GM23248 (cell line): ENCODE data around the gene NFXL1. TPM values are rescaled to one million over a fixed set of nuclear protein-coding genes. Genes with fewer than 3 reads are reported as not detected.

ENCODE experiments used
- DNase-seq: peaks from one replicate; pipeline ENCODE4 v3.0.0-alpha.2; 2015
- H2AFZ ChIP-seq: fragments of 200-600 bp; sonication (generic); 2 replicates; pipeline ENCODE4 v1.6.1; 2016; ENCODE audit warnings: antibody characterized with exemption
- H3F3A ChIP-seq: fragments of 200-600 bp; sonication (generic); 2 replicates; pipeline ENCODE4 v1.6.1; 2016; ENCODE audit warnings: mild to moderate bottlenecking, antibody characterized with exemption, mixed run types; ENCODE audit not compliant: insufficient read depth
- H3K27ac ChIP-seq: fragments of 200-600 bp; sonication (generic); 2 replicates; pipeline ENCODE4 v1.5.1; 2016; ENCODE audit warnings: mild to moderate bottlenecking
- H3K27me3 ChIP-seq: fragments of 200-600 bp; sonication (generic); replicated peaks from 2 replicates; pipeline ENCODE4 v1.6.1; 2016; ENCODE audit warnings: mild to moderate bottlenecking; ENCODE audit not compliant: insufficient read depth
- H3K36me3 ChIP-seq: fragments of 200-600 bp; sonication (generic); 2 replicates; pipeline ENCODE4 v1.6.1; 2016; ENCODE audit warnings: low read depth, mild to moderate bottlenecking
- H3K4me1 ChIP-seq: fragments of 200-600 bp; sonication (generic); 2 replicates; pipeline ENCODE4 v1.6.1; 2016; ENCODE audit warnings: mild to moderate bottlenecking; ENCODE audit not compliant: insufficient read depth
- H3K4me2 ChIP-seq: fragments of 200-600 bp; sonication (generic); one replicate; pipeline ENCODE4 v1.6.1; 2016; ENCODE audit warnings: mild to moderate bottlenecking; ENCODE audit not compliant: unreplicated experiment
- H3K4me3 ChIP-seq: fragments of 200-600 bp; sonication (generic); 2 replicates; pipeline ENCODE4 v1.5.1; 2016; ENCODE audit warnings: mild to moderate bottlenecking
- H3K79me2 ChIP-seq: fragments of 200-600 bp; sonication (generic); 2 replicates; pipeline ENCODE4 v1.6.1; 2016; ENCODE audit warnings: mild to moderate bottlenecking; ENCODE audit not compliant: insufficient read depth
- H3K9ac ChIP-seq: fragments of 200-600 bp; sonication (generic); 2 replicates; pipeline ENCODE4 v1.6.1; 2016; ENCODE audit warnings: mild to moderate bottlenecking
- H3K9me2 ChIP-seq: fragments of 200-600 bp; sonication (generic); 2 replicates; pipeline ENCODE4 v1.6.1; 2016; ENCODE audit warnings: mixed run types, mild to moderate bottlenecking, moderate library complexity; ENCODE audit not compliant: insufficient read depth
- H3K9me3 ChIP-seq: fragments of 200-600 bp; sonication (generic); one replicate; pipeline ENCODE4 v1.6.1; 2017; ENCODE audit warnings: low read depth
- H4K20me1 ChIP-seq: fragments of 200-600 bp; sonication (generic); 2 replicates; pipeline ENCODE4 v1.6.0; 2016; ENCODE audit not compliant: insufficient read depth
- EZH2 ChIP-seq: fragments of 200-600 bp; sonication (generic); IDR thresholded peaks from 2 replicates; pipeline ENCODE4 v1.6.1; 2018; ENCODE audit warnings: antibody characterized with exemption, mild to moderate bottlenecking; ENCODE audit not compliant: insufficient read depth, poor library complexity, severe bottlenecking
- EZH2phosphoT487 ChIP-seq: fragments of 200-600 bp; sonication (generic); IDR thresholded peaks from 2 replicates; pipeline ENCODE4 v1.6.1; 2018; ENCODE audit warnings: antibody characterized with exemption, moderate library complexity, mild to moderate bottlenecking, low read depth; ENCODE audit not compliant: insufficient read depth
- WGBS, 2 experiments: methylation state at CpG; one replicate each; pipeline ENCODE4 v1.1.6; 2015 to 2017; ENCODE audit warnings: low lambda C conversion rate in 2 of 2, low coverage in 1 of 2; ENCODE audit errors: missing lambda C conversion rate in 2 of 2; 5-methylcytosine and 5-hydroxymethylcytosine counted together
- in situ Hi-C: fragments of 300-500 bp; cut with MboI; formaldehyde crosslinking; loops from 2 replicates; pipeline ENCODE4 v1.15.0; 2020
- polyA plus RNA-seq: library from polyadenylated mRNA; unstranded; fragments of >200 nt; fragmentation: Nextera tagmentation; extraction: Ambion mirVana; gene quantifications from 2 replicates; pipeline ENCODE4 v1.2.1, GENCODE V29; 2016
- total RNA-seq: library from RNA; depleted of rRNA; stranded (reverse); fragments of >200 nt; shearing (Covaris generic); gene quantifications from 2 replicates; pipeline ENCODE4 v1.2.3, GENCODE V29; 2014

The NFXL1 gene
- total and polyA plus RNA-seq, 2 experiments from 2014 or later: 4.6 to 7.7 TPM

DNA sequence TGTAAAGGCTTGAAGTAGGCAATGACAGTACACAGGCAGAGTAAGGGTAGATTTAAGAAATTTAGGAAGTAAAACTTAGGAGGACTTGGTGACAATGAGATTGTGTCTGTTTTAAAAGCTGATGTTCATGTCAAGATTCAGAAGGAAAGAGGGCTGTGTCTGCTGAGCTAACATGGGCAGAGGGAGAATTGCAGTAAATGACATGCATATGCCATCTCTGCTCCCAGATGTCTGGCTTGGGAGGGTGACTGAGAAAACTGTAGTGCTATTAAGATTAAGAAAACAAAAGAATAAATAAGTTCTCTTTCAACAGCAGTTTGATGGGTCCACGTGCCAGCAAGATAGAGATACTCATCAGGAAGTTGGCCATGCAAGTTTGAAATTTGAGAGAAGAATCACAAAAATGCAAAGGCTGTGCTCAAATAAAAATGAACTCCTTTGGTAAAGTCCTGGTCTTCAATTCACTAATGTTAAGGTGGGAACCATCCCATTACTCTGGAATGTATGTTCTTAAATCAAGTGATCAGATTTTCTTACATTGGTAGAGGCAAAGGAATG lies 7.2 kb downstream of the NFXL1 start:
- Histone ChIP-seq H3K9me3 (no peaks in the 10 kb centered on the region), H3K9ac (no peak overlapping the region), H3K4me1 (peaks cover 12% of the 10 kb centered on the region), H3K4me3 (no peak overlapping the region), H3K4me2 (no peak overlapping the region), H3K27ac (no peak overlapping the region), H3K9me2 (no peaks in the 10 kb centered on the region), H3K79me2 (peaks cover 41% of the 10 kb centered on the region), H4K20me1 (no peaks in the 10 kb centered on the region), H3K27me3 (no peaks in the 10 kb centered on the region), H2AFZ (no peak overlapping the region), H3K36me3 (peaks cover 27% of the 10 kb centered on the region; the same call in 1 of the 2 replicates), H3F3A (no peaks in the 10 kb centered on the region)
- in situ Hi-C loops: no loop called here
- WGBS, 2 experiments: 0 to 9% methylated on average over 1 of the region's 1 CpG
- peak; percentile 20 for DNase-seq
- no peak for TF ChIP-seq EZH2phosphoT487
- no peak for TF ChIP-seq EZH2

GRCh38 chr4:47899639-47900038 lies 14.7 kb downstream of the NFXL1 start:
- Histone ChIP-seq H2AFZ (no peak overlapping the region), H3K4me3 (no peak overlapping the region), H3K27me3 (no peaks in the 10 kb centered on the region), H3K9ac (no peak overlapping the region), H3F3A (no peaks in the 10 kb centered on the region), H3K36me3 (peaks cover 52% of the 10 kb centered on the region), H3K4me2 (no peak overlapping the region), H3K9me2 (no peaks in the 10 kb centered on the region), H3K4me1 (no peaks in the 10 kb centered on the region), H4K20me1 (no peaks in the 10 kb centered on the region), H3K79me2 (no peaks in the 10 kb centered on the region), H3K9me3 (no peaks in the 10 kb centered on the region), H3K27ac (no peak overlapping the region)
- WGBS, 2 experiments: 15 to 17% methylated on average over 1 of the region's 1 CpG
- in situ Hi-C loops: no loop called here
- no peak for DNase-seq
- TF ChIP-seq EZH2 (no peak), EZH2phosphoT487 (no peak)

- no peaks in the 10 kb centered on the region for H3F3A ChIP-seq
- in situ Hi-C loops: no loop called here
- no peak overlapping the region for H2AFZ ChIP-seq
- no peaks in the 10 kb centered on the region for H3K27me3 ChIP-seq
- H3K4me3 ChIP-seq: no peak overlapping the region
- 100% methylated on average over 1 of the region's 1 CpG for WGBS, 2 experiments
- no peaks in the 10 kb centered on the region for H4K20me1 ChIP-seq
- H3K79me2 ChIP-seq: no peaks in the 10 kb centered on the region
- H3K9me2 ChIP-seq: no peaks in the 10 kb centered on the region
- no peaks in the 10 kb centered on the region for H3K4me1 ChIP-seq
- no peak overlapping the region for H3K27ac ChIP-seq
- TF ChIP-seq EZH2phosphoT487 (no peak), EZH2 (no peak)
- no peaks in the 10 kb centered on the region for H3K9me3 ChIP-seq
- no peak overlapping the region for H3K4me2 ChIP-seq
- peaks cover 83% of the 10 kb centered on the region for H3K36me3 ChIP-seq
- H3K9ac ChIP-seq: no peak overlapping the region
- DNase-seq: no peak
Observed at GRCh38 chr4:47891928-47892327, 22.5 kb downstream of the NFXL1 start.

GRCh38 chr4:47882228-47882627 lies 32.2 kb downstream of the NFXL1 start:
- Histone ChIP-seq H3K79me2 (no peaks in the 10 kb centered on the region), H3K36me3 (peaks cover 63% of the 10 kb centered on the region), H4K20me1 (no peaks in the 10 kb centered on the region), H3K9me2 (no peaks in the 10 kb centered on the region), H3K9ac (no peak overlapping the region), H3K4me2 (no peak overlapping the region), H2AFZ (no peak overlapping the region), H3K27me3 (no peaks in the 10 kb centered on the region), H3K4me1 (no peaks in the 10 kb centered on the region), H3K4me3 (no peak overlapping the region), H3K27ac (no peak overlapping the region), H3K9me3 (no peaks in the 10 kb centered on the region), H3F3A (0 out of 2 replicates have a peak, but pooled peaks cover 8% of the 10 kb centered on the region)
- in situ Hi-C loops: no loop called here
- TF ChIP-seq EZH2phosphoT487: no peak
- TF ChIP-seq EZH2: no peak
- 80 to 82% methylated on average over 3 of the region's 3 CpGs for WGBS, 2 experiments
- no peak for DNase-seq

DNA sequence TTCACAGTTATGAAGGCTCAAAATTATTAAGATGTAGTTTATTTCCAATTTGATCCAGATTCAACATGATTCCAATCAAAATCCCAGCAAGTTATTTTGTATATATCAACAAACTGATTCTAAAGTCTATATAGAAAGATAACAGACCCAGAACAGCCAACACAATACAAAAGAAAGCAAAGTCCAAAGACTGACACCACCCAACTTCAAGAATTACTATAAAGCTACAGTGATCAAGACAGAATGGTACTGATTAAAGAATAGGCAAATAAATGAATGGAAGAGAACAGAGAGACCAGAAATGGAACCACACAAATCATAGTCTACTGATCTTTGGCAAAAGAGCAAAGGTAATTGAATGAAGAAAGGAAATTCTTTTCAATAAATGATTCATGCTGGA lies 34.9 kb downstream of the NFXL1 start:
- no peak overlapping the region for H3K4me2 ChIP-seq
- no peak overlapping the region for H3K4me3 ChIP-seq
- TF ChIP-seq EZH2 (no peak), EZH2phosphoT487 (no peak)
- no peak overlapping the region for H2AFZ ChIP-seq
- H3K9ac ChIP-seq: no peak overlapping the region
- no peak for DNase-seq
- H3K27ac ChIP-seq: no peak overlapping the region
- H3K36me3 ChIP-seq: peaks cover 59% of the 10 kb centered on the region
- no peaks in the 10 kb centered on the region for H3K79me2 ChIP-seq
- H4K20me1 ChIP-seq: no peaks in the 10 kb centered on the region
- H3K27me3 ChIP-seq: no peaks in the 10 kb centered on the region
- no peaks in the 10 kb centered on the region for H3K4me1 ChIP-seq
- in situ Hi-C loops: no loop called here
- 0 out of 2 replicates have a peak, but pooled peaks cover 8% of the 10 kb centered on the region for H3F3A ChIP-seq
- no peaks in the 10 kb centered on the region for H3K9me2 ChIP-seq
- no peaks in the 10 kb centered on the region for H3K9me3 ChIP-seq
